Omental fat pad (tissue), 4 donors: ENCODE measurements around the gene HHEX. TPM values are rescaled to one million over a fixed set of nuclear protein-coding genes. Genes with fewer than 3 reads are reported as not detected.

Source experiments
- ATAC-seq: fragments of 150-250 bp; one replicate; pipeline ENCODE4 v1.9.1; 2016; ENCODE audit warnings: mild to moderate bottlenecking, moderate library complexity; ENCODE audit not compliant: low FRiP score
- DNase-seq: peaks from one replicate; pipeline ENCODE4 v3.0.0-alpha.2; 2019; ENCODE audit warnings: low spot score
- CTCF ChIP-seq, 3 donors: fragments of 450-650 bp; IDR thresholded peaks; one replicate each; pipeline ENCODE4 v1.5.1; 2016 to 2017; ENCODE audit warnings: antibody characterized with exemption in 3 of 3, mild to moderate bottlenecking in 3 of 3, moderate library complexity in 2 of 3
- total RNA-seq, 4 donors: library from RNA; depleted of rRNA; stranded (reverse); fragments of >200 nt; gene quantifications; one replicate each; pipeline ENCODE4 v1.1.0, GENCODE V29; 2016

The HHEX gene
- total RNA-seq, 4 donors from 2014 or later, result 1.7 to 20.0 (median 10.3) TPM

- no peak for ATAC-seq
- no peak for TF ChIP-seq CTCF (IDR thresholded peaks at IDR 0.05)
- DNase-seq, result no peak
Observed at GRCh38 chr10:92657024-92657423, 32.7 kb upstream of the HHEX start.

GRCh38 chr10:92662848-92663247, 26.9 kb upstream of the HHEX start:
- no peak for DNase-seq
- TF ChIP-seq CTCF (IDR thresholded peaks at IDR 0.05), result no peak
- ATAC-seq, result no peak

GRCh38 chr10:92664322-92664721, 25.4 kb upstream of the HHEX start:
- DNase-seq (no peak), ATAC-seq (no peak)
- no peak for TF ChIP-seq CTCF (IDR thresholded peaks at IDR 0.05)

- ATAC-seq, result no peak
- TF ChIP-seq CTCF (IDR thresholded peaks at IDR 0.05), result no peak
- no peak for DNase-seq
Observed at GRCh38 chr10:92667078-92667477, 22.7 kb upstream of the HHEX start.

- no peak for TF ChIP-seq CTCF (IDR thresholded peaks at IDR 0.05)
- DNase-seq (no peak), ATAC-seq (no peak)
Observed at GRCh38 chr10:92677708-92678107, 12.0 kb upstream of the HHEX start.

- TF ChIP-seq CTCF (IDR thresholded peaks at IDR 0.05), result no peak
- ATAC-seq (no peak), DNase-seq (no peak)
Observed at GRCh38 chr10:92678206-92678605, 11.5 kb upstream of the HHEX start.

- TF ChIP-seq CTCF (IDR thresholded peaks at IDR 0.05), result no peak
- DNase-seq, result no peak
Observed at GRCh38 chr10:92681306-92681834, 8.4 kb upstream of the HHEX start.

More at GRCh38 chr10:92681306-92681834, 8.4 kb upstream of the HHEX start:
- no peak for ATAC-seq
